Ishikawa (cell line): Measurements from ENCODE around the gene PTGER4.

ENCODE experiments used
- CEBPB ChIP-seq: IDR thresholded peaks from 2 replicates; pipeline ENCODE4 v1.6.1; 2012
- CREB1 ChIP-seq: IDR thresholded peaks from 2 replicates; pipeline ENCODE4 v1.6.1; 2012; ENCODE audit warnings: low read depth
- EGR1 ChIP-seq: IDR thresholded peaks from 2 replicates; pipeline ENCODE4 v1.6.1; 2012
- EP300 ChIP-seq: IDR thresholded peaks from 2 replicates; pipeline ENCODE4 v1.6.1; 2012; ENCODE audit warnings: borderline replicate concordance
- FOXM1 ChIP-seq: IDR thresholded peaks from 2 replicates; pipeline ENCODE4 v1.6.1; 2012; ENCODE audit warnings: low read depth, borderline replicate concordance
- MAX ChIP-seq: IDR thresholded peaks from 2 replicates; pipeline ENCODE4 v1.6.1; 2012
- NFIC ChIP-seq: IDR thresholded peaks from 2 replicates; pipeline ENCODE4 v1.6.1; 2012
- RAD21 ChIP-seq: IDR thresholded peaks from 2 replicates; pipeline ENCODE4 v1.6.1; 2012; ENCODE audit warnings: low read depth
- REST ChIP-seq: IDR thresholded peaks from 2 replicates; pipeline ENCODE4 v1.6.1; 2012; ENCODE audit warnings: low read depth, mild to moderate bottlenecking
- TAF1 ChIP-seq: IDR thresholded peaks from 2 replicates; pipeline ENCODE4 v1.6.1; 2012; ENCODE audit warnings: low read depth, mild to moderate bottlenecking
- TCF12 ChIP-seq: IDR thresholded peaks from 2 replicates; pipeline ENCODE4 v1.6.1; 2012; ENCODE audit warnings: low read depth
- TEAD4 ChIP-seq: IDR thresholded peaks from 2 replicates; pipeline ENCODE4 v1.6.1; 2012
- USF1 ChIP-seq: IDR thresholded peaks from 2 replicates; pipeline ENCODE4 v1.6.1; 2012
- YY1 ChIP-seq: IDR thresholded peaks from 2 replicates; pipeline ENCODE4 v1.6.1; 2012; ENCODE audit warnings: low read depth
- ZBTB7A ChIP-seq: IDR thresholded peaks from 2 replicates; pipeline ENCODE4 v1.6.1; 2012; ENCODE audit warnings: low read depth

The PTGER4 gene

GRCh38 chr5:40689438-40689837 is 9.7 kb downstream of the PTGER4 start:
- TF ChIP-seq EP300 (no peak), USF1 (no peak), MAX (no peak), TCF12 (no peak), REST (no peak), RAD21 (no peak), TAF1 (no peak)

- no peak for TF ChIP-seq TCF12
- no peak for TF ChIP-seq YY1
- no peak for TF ChIP-seq FOXM1
Observed at GRCh38 chr5:40690267-40690666, 10.6 kb downstream of the PTGER4 start.

- TF ChIP-seq YY1, result no peak
- TF ChIP-seq CREB1, result no peak
- TF ChIP-seq EP300, result no peak
- no peak for TF ChIP-seq EGR1
- no peak for TF ChIP-seq USF1
- no peak for TF ChIP-seq ZBTB7A
- no peak for TF ChIP-seq TCF12
- no peak for TF ChIP-seq TEAD4
- no peak for TF ChIP-seq MAX
- TF ChIP-seq TAF1, result no peak
- no peak for TF ChIP-seq FOXM1
- TF ChIP-seq REST, result no peak
- no peak for TF ChIP-seq NFIC
- TF ChIP-seq RAD21, result no peak
- no peak for TF ChIP-seq CEBPB
Observed at GRCh38 chr5:40691894-40692293, 12.2 kb downstream of the PTGER4 start.

GRCh38 chr5:40694433-40694832 is 14.7 kb downstream of the PTGER4 start:
- TF ChIP-seq NFIC (no peak), YY1 (no peak), EGR1 (no peak), MAX (no peak), TCF12 (no peak), CEBPB (no peak), FOXM1 (no peak), REST (no peak), RAD21 (no peak), TEAD4 (no peak), EP300 (no peak)

- no peak for TF ChIP-seq NFIC
- no peak for TF ChIP-seq EGR1
- TF ChIP-seq YY1, result no peak
- no peak for TF ChIP-seq FOXM1
- TF ChIP-seq ZBTB7A, result no peak
- no peak for TF ChIP-seq TAF1
Observed at GRCh38 chr5:40700116-40700782, 20.5 kb downstream of the PTGER4 start.
